ENCODE data around the gene GRM8.

DNA sequence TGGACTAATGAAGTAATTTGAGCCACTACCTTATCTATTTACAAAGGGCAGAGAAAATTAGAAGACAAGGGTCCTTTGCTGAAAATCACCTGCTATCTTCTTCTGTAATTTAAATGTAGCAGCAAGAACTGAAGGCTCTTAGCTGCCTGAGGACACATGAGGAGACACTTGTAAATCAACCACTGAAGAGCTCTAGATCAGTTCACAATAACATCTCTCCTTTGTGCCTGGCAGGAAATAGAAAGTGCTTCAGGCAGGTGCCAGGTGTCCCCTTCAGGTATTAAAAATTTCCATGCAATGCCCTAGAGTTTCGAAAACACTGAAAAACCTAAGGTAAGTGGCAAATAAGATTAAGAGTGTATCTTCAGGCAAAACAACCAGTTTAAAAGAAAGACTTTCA lies 474.6 kb downstream of the GRM8 start:
- TF ChIP-seq EGR1 (IDR thresholded peaks at IDR 0.05; ENCODE audit: low read depth in 2 of 2) (no peak), JUND (IDR thresholded peaks at IDR 0.05) (no peak), GABPA (IDR thresholded peaks at IDR 0.05 in 1 of 2, conservative IDR thresholded peaks at IDR 0.05 in 1 of 2) (no peak), RAD21 (IDR thresholded peaks at IDR 0.05) (no peak), TAF1 (conservative IDR thresholded peaks at IDR 0.05) (no peak), YY1 (IDR thresholded peaks at IDR 0.05) (no peak), FOXA1 (IDR thresholded peaks at IDR 0.05) (no peak), SP1 (IDR thresholded peaks at IDR 0.05) (no peak)
- TF ChIP-seq, protein P1, sequence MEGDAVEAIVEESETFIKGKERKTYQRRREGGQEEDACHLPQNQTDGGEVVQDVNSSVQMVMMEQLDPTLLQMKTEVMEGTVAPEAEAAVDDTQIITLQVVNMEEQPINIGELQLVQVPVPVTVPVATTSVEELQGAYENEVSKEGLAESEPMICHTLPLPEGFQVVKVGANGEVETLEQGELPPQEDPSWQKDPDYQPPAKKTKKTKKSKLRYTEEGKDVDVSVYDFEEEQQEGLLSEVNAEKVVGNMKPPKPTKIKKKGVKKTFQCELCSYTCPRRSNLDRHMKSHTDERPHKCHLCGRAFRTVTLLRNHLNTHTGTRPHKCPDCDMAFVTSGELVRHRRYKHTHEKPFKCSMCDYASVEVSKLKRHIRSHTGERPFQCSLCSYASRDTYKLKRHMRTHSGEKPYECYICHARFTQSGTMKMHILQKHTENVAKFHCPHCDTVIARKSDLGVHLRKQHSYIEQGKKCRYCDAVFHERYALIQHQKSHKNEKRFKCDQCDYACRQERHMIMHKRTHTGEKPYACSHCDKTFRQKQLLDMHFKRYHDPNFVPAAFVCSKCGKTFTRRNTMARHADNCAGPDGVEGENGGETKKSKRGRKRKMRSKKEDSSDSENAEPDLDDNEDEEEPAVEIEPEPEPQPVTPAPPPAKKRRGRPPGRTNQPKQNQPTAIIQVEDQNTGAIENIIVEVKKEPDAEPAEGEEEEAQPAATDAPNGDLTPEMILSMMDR (IDR thresholded peaks at IDR 0.05; ENCODE audit: low read depth, low read length, missing input control) = no peak
- TF ChIP-seq, protein P2, sequence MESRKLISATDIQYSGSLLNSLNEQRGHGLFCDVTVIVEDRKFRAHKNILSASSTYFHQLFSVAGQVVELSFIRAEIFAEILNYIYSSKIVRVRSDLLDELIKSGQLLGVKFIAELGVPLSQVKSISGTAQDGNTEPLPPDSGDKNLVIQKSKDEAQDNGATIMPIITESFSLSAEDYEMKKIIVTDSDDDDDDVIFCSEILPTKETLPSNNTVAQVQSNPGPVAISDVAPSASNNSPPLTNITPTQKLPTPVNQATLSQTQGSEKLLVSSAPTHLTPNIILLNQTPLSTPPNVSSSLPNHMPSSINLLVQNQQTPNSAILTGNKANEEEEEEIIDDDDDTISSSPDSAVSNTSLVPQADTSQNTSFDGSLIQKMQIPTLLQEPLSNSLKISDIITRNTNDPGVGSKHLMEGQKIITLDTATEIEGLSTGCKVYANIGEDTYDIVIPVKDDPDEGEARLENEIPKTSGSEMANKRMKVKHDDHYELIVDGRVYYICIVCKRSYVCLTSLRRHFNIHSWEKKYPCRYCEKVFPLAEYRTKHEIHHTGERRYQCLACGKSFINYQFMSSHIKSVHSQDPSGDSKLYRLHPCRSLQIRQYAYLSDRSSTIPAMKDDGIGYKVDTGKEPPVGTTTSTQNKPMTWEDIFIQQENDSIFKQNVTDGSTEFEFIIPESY (IDR thresholded peaks at IDR 0.05) = no peak
- TF ChIP-seq, protein P3, sequence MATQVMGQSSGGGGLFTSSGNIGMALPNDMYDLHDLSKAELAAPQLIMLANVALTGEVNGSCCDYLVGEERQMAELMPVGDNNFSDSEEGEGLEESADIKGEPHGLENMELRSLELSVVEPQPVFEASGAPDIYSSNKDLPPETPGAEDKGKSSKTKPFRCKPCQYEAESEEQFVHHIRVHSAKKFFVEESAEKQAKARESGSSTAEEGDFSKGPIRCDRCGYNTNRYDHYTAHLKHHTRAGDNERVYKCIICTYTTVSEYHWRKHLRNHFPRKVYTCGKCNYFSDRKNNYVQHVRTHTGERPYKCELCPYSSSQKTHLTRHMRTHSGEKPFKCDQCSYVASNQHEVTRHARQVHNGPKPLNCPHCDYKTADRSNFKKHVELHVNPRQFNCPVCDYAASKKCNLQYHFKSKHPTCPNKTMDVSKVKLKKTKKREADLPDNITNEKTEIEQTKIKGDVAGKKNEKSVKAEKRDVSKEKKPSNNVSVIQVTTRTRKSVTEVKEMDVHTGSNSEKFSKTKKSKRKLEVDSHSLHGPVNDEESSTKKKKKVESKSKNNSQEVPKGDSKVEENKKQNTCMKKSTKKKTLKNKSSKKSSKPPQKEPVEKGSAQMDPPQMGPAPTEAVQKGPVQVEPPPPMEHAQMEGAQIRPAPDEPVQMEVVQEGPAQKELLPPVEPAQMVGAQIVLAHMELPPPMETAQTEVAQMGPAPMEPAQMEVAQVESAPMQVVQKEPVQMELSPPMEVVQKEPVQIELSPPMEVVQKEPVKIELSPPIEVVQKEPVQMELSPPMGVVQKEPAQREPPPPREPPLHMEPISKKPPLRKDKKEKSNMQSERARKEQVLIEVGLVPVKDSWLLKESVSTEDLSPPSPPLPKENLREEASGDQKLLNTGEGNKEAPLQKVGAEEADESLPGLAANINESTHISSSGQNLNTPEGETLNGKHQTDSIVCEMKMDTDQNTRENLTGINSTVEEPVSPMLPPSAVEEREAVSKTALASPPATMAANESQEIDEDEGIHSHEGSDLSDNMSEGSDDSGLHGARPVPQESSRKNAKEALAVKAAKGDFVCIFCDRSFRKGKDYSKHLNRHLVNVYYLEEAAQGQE (IDR thresholded peaks at IDR 0.05) = no peak
- TF ChIP-seq, protein P4, sequence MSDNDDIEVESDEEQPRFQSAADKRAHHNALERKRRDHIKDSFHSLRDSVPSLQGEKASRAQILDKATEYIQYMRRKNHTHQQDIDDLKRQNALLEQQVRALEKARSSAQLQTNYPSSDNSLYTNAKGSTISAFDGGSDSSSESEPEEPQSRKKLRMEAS (IDR thresholded peaks at IDR 0.05) = no peak
- TF ChIP-seq, protein P5, sequence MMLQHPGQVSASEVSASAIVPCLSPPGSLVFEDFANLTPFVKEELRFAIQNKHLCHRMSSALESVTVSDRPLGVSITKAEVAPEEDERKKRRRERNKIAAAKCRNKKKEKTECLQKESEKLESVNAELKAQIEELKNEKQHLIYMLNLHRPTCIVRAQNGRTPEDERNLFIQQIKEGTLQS (IDR thresholded peaks at IDR 0.05) = no peak
